ENCODE data around the gene EIF4G1. TPM values are rescaled to one million over a fixed set of nuclear protein-coding genes. Genes with fewer than 3 reads are reported as not detected.
"Not testable (repeated sequence)": the region's sequence is repeated elsewhere in the genome, so short reads cannot be mapped to it uniquely, and the experiment has no call there.

Gene EIF4G1
- total RNA-seq, 1 donor from 2014 or later: 248 TPM

GRCh38 chr3:184327171-184327570 is 12.8 kb downstream of the EIF4G1 start:
- ATAC-seq (no peak), DNase-seq (ENCODE audit: low spot score) (no peak)
- intact Hi-C loops (cut with DNase I): no loop called here

GRCh38 chr3:184328516-184328915 is 14.1 kb downstream of the EIF4G1 start:
- DNase-seq (ENCODE audit: low spot score) (no peak), ATAC-seq (no peak)
- intact Hi-C loops (cut with DNase I): no loop called here

DNA sequence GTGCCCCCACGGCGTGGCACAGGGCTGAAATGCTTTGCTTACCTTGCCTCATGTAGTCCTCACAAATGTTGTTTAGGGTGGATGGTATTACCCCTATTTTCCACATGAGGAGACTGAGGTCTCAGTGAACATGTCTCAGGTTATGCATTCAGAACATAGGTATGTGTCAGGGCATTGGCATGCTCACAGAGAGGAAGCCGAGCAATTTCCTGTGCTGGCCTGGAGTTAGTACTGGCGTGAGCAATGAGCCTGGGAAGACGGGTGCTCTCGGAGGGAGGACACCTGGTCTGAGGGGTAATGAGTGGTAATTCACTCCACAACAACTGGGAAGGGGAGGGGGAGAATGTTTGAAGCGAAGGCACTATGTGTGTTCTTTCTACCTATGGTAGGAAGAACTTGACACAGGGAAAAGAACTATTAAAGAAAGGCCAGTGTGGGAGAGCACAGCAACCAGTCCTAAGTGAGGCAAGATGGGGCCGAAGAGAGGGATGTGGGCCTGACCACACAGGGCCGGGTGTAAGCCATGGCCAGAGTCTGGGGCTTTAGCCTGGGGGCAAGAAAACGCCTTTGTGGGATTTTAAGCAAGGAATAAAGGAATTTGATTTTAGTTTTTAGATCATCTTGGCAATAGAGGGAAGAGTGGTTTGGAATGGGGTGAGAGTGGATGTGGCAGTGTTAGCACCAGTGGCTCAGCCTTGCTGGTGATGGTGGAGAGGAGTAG is 18.1 kb downstream of the EIF4G1 start:
- ATAC-seq: no peak
- intact Hi-C loops (cut with DNase I): no loop called here
- no peak for DNase-seq (ENCODE audit: low spot score)

DNA sequence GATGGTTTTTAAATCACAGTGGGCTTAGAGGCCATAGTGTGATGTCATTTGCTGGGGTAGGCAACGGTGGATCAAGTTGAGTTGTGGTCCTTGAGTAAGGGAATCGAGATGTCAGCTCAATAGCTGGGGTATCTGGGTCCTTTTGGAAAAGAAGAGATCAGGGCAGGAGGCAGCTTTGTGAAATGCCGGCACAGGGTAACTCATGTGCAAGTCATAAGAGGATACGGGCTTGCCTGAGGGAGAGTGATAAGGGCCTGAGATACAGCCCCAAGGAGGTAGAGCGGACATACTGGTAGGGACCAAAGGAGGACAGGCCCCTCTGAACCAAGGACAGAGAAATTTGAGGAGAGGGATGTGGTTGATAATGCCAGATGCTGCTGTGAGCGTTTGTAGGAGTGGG is 18.8 kb downstream of the EIF4G1 start:
- intact Hi-C loops (cut with DNase I): no loop called here
- DNase-seq (ENCODE audit: low spot score): no peak
- ATAC-seq: no peak

GRCh38 chr3:184333700-184334099 is 19.3 kb downstream of the EIF4G1 start:
- ATAC-seq (no peak), DNase-seq (ENCODE audit: low spot score) (no peak)
- intact Hi-C loops (cut with DNase I): no loop called here

GRCh38 chr3:184334470-184335158 is 20.2 kb downstream of the EIF4G1 start:
- intact Hi-C loops (cut with DNase I): no loop called here
- no peak for ATAC-seq
- no peak for DNase-seq (ENCODE audit: low spot score)

- no peak for DNase-seq (ENCODE audit: low spot score)
- peak; percentile 0 for ATAC-seq
- intact Hi-C loops (cut with DNase I): no loop called here
Observed at GRCh38 chr3:184335291-184335660, 20.9 kb downstream of the EIF4G1 start.

- DNase-seq (ENCODE audit: low spot score) (peak; percentile 95), ATAC-seq (peak; percentile 80)
- intact Hi-C loops (cut with DNase I): no loop called here
Observed at GRCh38 chr3:184335661-184336546, 21.5 kb downstream of the EIF4G1 start.

- peak; percentile 69 for ATAC-seq
- intact Hi-C loops (cut with DNase I): no loop called here
Observed at GRCh38 chr3:184336547-184337398, 22.4 kb downstream of the EIF4G1 start.

DNA sequence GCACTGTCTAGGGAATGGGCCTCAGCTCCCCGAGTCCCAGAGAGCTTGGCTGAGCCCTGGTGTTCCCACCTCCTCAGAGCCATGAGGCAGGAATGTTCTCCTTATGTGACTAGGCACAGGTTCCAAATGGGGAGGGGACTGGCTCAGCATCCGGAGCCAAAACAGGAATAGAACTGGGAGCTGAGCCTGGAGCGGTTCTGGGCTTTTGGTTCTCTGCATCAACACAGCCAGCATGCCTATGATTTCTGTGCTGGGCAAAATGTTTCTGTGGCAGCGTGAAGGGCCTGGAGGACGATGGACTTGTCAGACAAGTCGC is 23.0 kb downstream of the EIF4G1 start, which contains the start of gene FAM131A:
FAM131A (plus strand) TSS at position 202 of the 316 bp plus-strand sequence; CDS start at position 233, 31 bp downstream.
- no peak for DNase-seq (ENCODE audit: low spot score)
- intact Hi-C loops (cut with DNase I): no loop called here
- ATAC-seq: peak; percentile 41

More at GRCh38 chr3:184336547-184337398, 22.4 kb downstream of the EIF4G1 start:
- no peak for DNase-seq (ENCODE audit: low spot score)

DNA sequence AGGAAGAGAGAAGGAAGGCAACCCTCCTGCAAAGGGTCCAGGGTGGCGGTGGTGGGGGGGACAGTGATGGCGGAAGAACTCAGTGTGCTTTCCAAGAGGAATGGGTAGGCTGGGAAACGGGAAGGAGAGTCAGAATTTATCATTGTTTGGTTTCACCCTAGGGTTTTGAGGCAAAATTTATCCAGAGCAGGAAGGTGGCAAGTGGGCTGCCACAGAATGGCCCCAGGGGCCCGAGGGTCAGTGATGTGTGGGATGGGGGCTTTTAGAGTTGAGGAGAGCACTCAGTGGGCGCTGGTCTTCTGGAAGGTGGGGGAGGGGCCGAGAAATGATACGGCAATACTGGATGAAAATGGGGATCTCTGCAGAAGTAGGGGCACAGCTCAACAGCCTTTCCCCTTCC is 23.6 kb downstream of the EIF4G1 start:
- ATAC-seq (no peak), DNase-seq (ENCODE audit: low spot score) (no peak)
- intact Hi-C loops (cut with DNase I): no loop called here

DNA sequence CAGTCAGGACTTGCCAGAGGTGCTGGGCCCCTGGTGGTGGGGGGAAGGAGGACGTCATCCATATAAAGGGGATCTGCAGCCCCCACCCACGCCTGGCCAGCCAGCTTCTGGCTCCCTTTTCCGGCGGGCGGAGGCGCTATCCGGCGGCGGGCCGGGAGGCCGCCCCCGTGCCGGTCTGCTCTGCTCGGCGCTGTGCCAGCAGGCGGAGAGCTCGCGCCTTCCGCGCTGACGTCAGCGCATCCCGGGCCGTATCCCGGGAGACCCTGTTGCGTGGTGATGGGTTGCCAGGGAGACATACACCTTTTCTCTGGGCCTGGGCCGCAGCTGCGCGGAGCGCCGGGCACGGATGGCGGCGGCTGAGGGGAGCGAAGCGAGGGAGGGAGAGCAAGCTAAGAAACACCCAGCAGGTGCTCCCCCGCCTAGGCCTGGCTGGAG is 24.1 kb downstream of the EIF4G1 start:
- intact Hi-C loops (cut with DNase I): no loop called here
- ATAC-seq: peak; percentile 78

DNA sequence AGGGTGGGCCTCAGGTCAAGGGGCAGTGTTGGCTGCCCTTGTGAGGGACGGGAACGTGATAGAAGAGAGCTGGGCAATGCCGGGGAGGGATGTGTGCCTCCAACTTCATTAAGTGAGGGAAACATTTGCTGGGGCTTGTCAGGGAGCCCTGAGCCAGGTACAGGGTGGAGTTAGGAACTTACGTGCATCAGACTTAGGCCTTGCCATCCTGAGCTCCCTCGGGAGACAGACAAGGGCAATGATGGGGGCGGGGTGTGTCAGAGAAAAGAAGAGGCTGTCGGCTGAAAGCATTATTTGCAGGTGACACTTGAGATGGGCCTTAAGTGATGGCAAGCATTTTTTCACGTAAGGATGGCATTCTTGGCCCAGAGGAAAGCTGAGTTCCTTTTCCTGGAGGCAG is 24.6 kb downstream of the EIF4G1 start:
- intact Hi-C loops (cut with DNase I): no loop called here
- ATAC-seq (no peak), DNase-seq (ENCODE audit: low spot score) (no peak)

More for the DNA sequence above, 24.1 kb downstream of the EIF4G1 start:
- DNase-seq (ENCODE audit: low spot score): peak; percentile 92

DNA sequence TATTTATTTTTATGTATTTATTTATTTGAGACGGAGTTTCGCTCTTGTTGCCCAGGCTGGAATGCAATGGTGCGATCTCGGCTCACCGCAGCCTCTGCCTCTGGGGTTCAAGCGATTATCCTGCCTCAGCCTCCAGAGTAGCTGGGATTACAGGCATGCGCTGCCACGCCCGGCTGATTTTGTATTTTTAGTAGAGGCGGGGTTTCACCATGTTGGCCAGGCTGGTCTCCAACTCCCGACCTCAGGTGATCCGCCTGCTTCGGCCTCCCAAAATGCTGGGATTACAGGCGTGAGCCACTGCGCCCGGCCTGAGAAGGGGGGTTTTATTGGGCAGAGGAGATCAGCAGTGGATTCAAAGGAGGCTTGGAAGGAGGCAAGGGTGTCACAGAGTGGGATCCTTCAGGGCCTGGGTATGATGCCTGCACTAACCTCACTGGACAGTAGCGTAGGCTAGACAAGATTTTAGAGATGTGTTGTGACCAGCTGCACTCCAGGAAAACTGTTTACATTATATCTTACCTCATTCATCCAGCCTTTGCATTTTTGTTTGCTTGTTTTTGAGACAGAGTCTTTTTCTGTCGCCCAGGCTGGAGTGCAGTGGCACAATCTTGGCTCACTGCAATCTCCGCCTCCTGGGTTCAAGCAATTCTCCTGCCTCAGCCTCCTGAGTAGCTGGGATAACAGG is 25.2 kb downstream of the EIF4G1 start:
- ATAC-seq; intact Hi-C loops (cut with DNase I): not testable (repeated sequence)

GRCh38 chr3:184341925-184342324 is 27.5 kb downstream of the EIF4G1 start:
- no peak for ATAC-seq
- DNase-seq (ENCODE audit: low spot score): no peak
- intact Hi-C loops (cut with DNase I): no loop called here

More for the DNA sequence above, 25.2 kb downstream of the EIF4G1 start:
- not testable (repeated sequence) for DNase-seq (ENCODE audit: low spot score)

DNA sequence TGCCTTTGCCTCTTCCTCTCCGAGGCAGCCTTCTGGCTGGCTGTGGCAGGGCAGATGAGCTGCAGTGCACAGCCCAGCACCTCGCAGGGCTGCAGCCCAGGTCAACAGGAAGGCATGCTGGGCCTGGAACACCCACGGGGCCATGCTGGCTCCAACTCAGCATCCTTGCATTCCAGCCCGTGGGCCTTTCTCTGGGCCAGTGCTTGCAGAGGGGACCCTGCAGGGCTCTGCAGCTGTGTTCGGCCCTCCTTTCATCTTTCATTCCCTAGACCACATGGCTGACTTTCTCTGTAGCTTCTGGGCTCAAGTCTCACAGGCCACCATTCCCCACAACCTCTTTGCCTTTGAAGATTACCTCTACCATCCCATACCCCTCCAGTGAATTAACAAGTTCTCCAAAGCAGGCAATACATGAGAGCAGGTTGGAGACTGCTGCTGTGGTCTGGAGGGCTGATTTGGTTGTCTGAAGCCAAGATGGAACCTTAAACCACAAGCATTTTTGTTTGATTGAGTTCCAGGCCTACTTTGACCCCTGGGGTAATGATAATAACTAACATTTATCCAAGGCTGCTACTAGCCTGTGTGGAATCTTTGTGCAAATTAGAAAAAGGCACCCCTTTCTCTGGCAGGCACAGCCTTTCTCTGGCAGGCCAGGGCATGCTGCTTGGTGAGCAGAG is 28.9 kb downstream of the EIF4G1 start:
- ATAC-seq (no peak), DNase-seq (ENCODE audit: low spot score) (no peak)
- intact Hi-C loops (cut with DNase I): no loop called here

- DNase-seq (ENCODE audit: low spot score) (no peak), ATAC-seq (no peak)
- intact Hi-C loops (cut with DNase I): no loop called here
Observed at GRCh38 chr3:184344579-184345316, 30.3 kb downstream of the EIF4G1 start.

Data from sciatic nerve (tissue), 2 donors.